Cerebellar nuclear complex (tissue), 1 donor: Measurements from ENCODE around the gene EXTL2.
"Not testable (repeated sequence)": the region's sequence is repeated elsewhere in the genome, so short reads cannot be mapped to it uniquely, and the experiment has no call there.

Source experiments
- DNase-seq, 2 experiments: peaks; one replicate each; lab custom pipeline; 2025; lab: John Stamatoyannopoulos, UW

The EXTL2 gene

GRCh38 chr1:100860397-100860991 lies 34.1 kb downstream of the EXTL2 start:
- no peak for DNase-seq

GRCh38 chr1:100855116-100855515 lies 39.5 kb downstream of the EXTL2 start:
- not testable (repeated sequence) for DNase-seq

GRCh38 chr1:100852976-100853375 lies 41.7 kb downstream of the EXTL2 start:
- DNase-seq, result no peak

GRCh38 chr1:100851726-100852125 lies 42.9 kb downstream of the EXTL2 start:
- no peak for DNase-seq

- no peak for DNase-seq
These were observed 47.1 kb downstream of the EXTL2 start for GRCh38 chr1:100847361-100848082.

GRCh38 chr1:100843160-100843559 lies 51.5 kb downstream of the EXTL2 start:
- not testable (repeated sequence) for DNase-seq

- no peak for DNase-seq
These were observed 58.5 kb downstream of the EXTL2 start for GRCh38 chr1:100835866-100836842.

- no peak for DNase-seq
These were observed 59.6 kb downstream of the EXTL2 start for GRCh38 chr1:100834777-100835660.

- DNase-seq, result no peak
These were observed 61.8 kb downstream of the EXTL2 start for GRCh38 chr1:100832694-100833428.

GRCh38 chr1:100825666-100826065 lies 69.0 kb downstream of the EXTL2 start:
- not testable (repeated sequence) for DNase-seq
